GM23248 (cell line): Measurements from ENCODE around the gene SFMBT1. TPM values are rescaled to one million over a fixed set of nuclear protein-coding genes. Genes with fewer than 3 reads are reported as not detected.

Experiments
- DNase-seq: peaks from one replicate; pipeline ENCODE4 v3.0.0-alpha.2; 2015
- H2AFZ ChIP-seq: fragments of 200-600 bp; sonication (generic); 2 replicates; pipeline ENCODE4 v1.6.1; 2016; ENCODE audit warnings: antibody characterized with exemption
- H3F3A ChIP-seq: fragments of 200-600 bp; sonication (generic); 2 replicates; pipeline ENCODE4 v1.6.1; 2016; ENCODE audit warnings: mild to moderate bottlenecking, antibody characterized with exemption, mixed run types; ENCODE audit not compliant: insufficient read depth
- H3K27ac ChIP-seq: fragments of 200-600 bp; sonication (generic); 2 replicates; pipeline ENCODE4 v1.5.1; 2016; ENCODE audit warnings: mild to moderate bottlenecking
- H3K27me3 ChIP-seq: fragments of 200-600 bp; sonication (generic); replicated peaks from 2 replicates; pipeline ENCODE4 v1.6.1; 2016; ENCODE audit warnings: mild to moderate bottlenecking; ENCODE audit not compliant: insufficient read depth
- H3K36me3 ChIP-seq: fragments of 200-600 bp; sonication (generic); 2 replicates; pipeline ENCODE4 v1.6.1; 2016; ENCODE audit warnings: low read depth, mild to moderate bottlenecking
- H3K4me1 ChIP-seq: fragments of 200-600 bp; sonication (generic); 2 replicates; pipeline ENCODE4 v1.6.1; 2016; ENCODE audit warnings: mild to moderate bottlenecking; ENCODE audit not compliant: insufficient read depth
- H3K4me2 ChIP-seq: fragments of 200-600 bp; sonication (generic); one replicate; pipeline ENCODE4 v1.6.1; 2016; ENCODE audit warnings: mild to moderate bottlenecking; ENCODE audit not compliant: unreplicated experiment
- H3K4me3 ChIP-seq: fragments of 200-600 bp; sonication (generic); 2 replicates; pipeline ENCODE4 v1.5.1; 2016; ENCODE audit warnings: mild to moderate bottlenecking
- H3K79me2 ChIP-seq: fragments of 200-600 bp; sonication (generic); 2 replicates; pipeline ENCODE4 v1.6.1; 2016; ENCODE audit warnings: mild to moderate bottlenecking; ENCODE audit not compliant: insufficient read depth
- H3K9ac ChIP-seq: fragments of 200-600 bp; sonication (generic); 2 replicates; pipeline ENCODE4 v1.6.1; 2016; ENCODE audit warnings: mild to moderate bottlenecking
- H3K9me2 ChIP-seq: fragments of 200-600 bp; sonication (generic); 2 replicates; pipeline ENCODE4 v1.6.1; 2016; ENCODE audit warnings: mixed run types, mild to moderate bottlenecking, moderate library complexity; ENCODE audit not compliant: insufficient read depth
- H3K9me3 ChIP-seq: fragments of 200-600 bp; sonication (generic); one replicate; pipeline ENCODE4 v1.6.1; 2017; ENCODE audit warnings: low read depth
- H4K20me1 ChIP-seq: fragments of 200-600 bp; sonication (generic); 2 replicates; pipeline ENCODE4 v1.6.0; 2016; ENCODE audit not compliant: insufficient read depth
- EZH2 ChIP-seq: fragments of 200-600 bp; sonication (generic); IDR thresholded peaks from 2 replicates; pipeline ENCODE4 v1.6.1; 2018; ENCODE audit warnings: antibody characterized with exemption, mild to moderate bottlenecking; ENCODE audit not compliant: insufficient read depth, poor library complexity, severe bottlenecking
- EZH2phosphoT487 ChIP-seq: fragments of 200-600 bp; sonication (generic); IDR thresholded peaks from 2 replicates; pipeline ENCODE4 v1.6.1; 2018; ENCODE audit warnings: antibody characterized with exemption, moderate library complexity, mild to moderate bottlenecking, low read depth; ENCODE audit not compliant: insufficient read depth
- WGBS, 2 experiments: methylation state at CpG; one replicate each; pipeline ENCODE4 v1.1.6; 2015 to 2017; ENCODE audit warnings: low lambda C conversion rate in 2 of 2, low coverage in 1 of 2; ENCODE audit errors: missing lambda C conversion rate in 2 of 2; 5-methylcytosine and 5-hydroxymethylcytosine counted together
- in situ Hi-C: fragments of 300-500 bp; cut with MboI; formaldehyde crosslinking; loops from 2 replicates; pipeline ENCODE4 v1.15.0; 2020
- polyA plus RNA-seq: library from polyadenylated mRNA; unstranded; fragments of >200 nt; fragmentation: Nextera tagmentation; extraction: Ambion mirVana; gene quantifications from 2 replicates; pipeline ENCODE4 v1.2.1, GENCODE V29; 2016
- total RNA-seq: library from RNA; depleted of rRNA; stranded (reverse); fragments of >200 nt; shearing (Covaris generic); gene quantifications from 2 replicates; pipeline ENCODE4 v1.2.3, GENCODE V29; 2014; rRNA removed

The SFMBT1 gene
- total RNA-seq, result 2.6 and 3.0 TPM in 2 replicates
- polyA plus RNA-seq, result 2.2 and 2.3 TPM in 2 replicates

GRCh38 chr3:53045518-53046170, at the start of gene SFMBT1:
TSS of gene SFMBT1 (minus strand) at chr3:53046073. CDS start at chr3:52969128, 76,945 bp downstream.
- peak within 1 kb of the TSS; percentile 71 for H3K9ac ChIP-seq
- H3K27me3 ChIP-seq, result peaks cover 6% of the 10 kb centered on the region
- no peaks in the 10 kb centered on the region for H3K9me3 ChIP-seq
- H3K9me2 ChIP-seq, result no peaks in the 10 kb centered on the region
- TF ChIP-seq EZH2 (no peak), EZH2phosphoT487 (no peak)
- H3K36me3 ChIP-seq, result no peaks in the 10 kb centered on the region
- 1% methylated on average over 18 to 79 of the region's 117 CpGs for WGBS, 2 experiments
- no peaks in the 10 kb centered on the region for H4K20me1 ChIP-seq
- peaks cover 17% of the 10 kb centered on the region for H3F3A ChIP-seq
- peak within 1 kb of the TSS; percentile 88 for H3K4me3 ChIP-seq
- H3K27ac ChIP-seq, result no peak within 1 kb of the TSS
- in situ Hi-C loops, result no loop called here
- H3K4me1 ChIP-seq, result peaks cover under 1% of the 10 kb centered on the region; the same call in 1 of the 2 replicates
- peak within 1 kb of the TSS; percentile 94 for H2AFZ ChIP-seq
- 0 out of 2 replicates have a peak, but pooled peaks cover 4% of the 10 kb centered on the region for H3K79me2 ChIP-seq
- peak; percentile 75 for DNase-seq
- H3K4me2 ChIP-seq, result peak within 1 kb of the TSS; percentile 87

- no peaks in the 10 kb centered on the region for H3K9me2 ChIP-seq
- peaks cover 7% of the 10 kb centered on the region; the same call in 1 of the 2 replicates for H3K36me3 ChIP-seq
- no peak overlapping the region for H3K4me3 ChIP-seq
- no peak overlapping the region for H2AFZ ChIP-seq
- no peak for TF ChIP-seq EZH2phosphoT487
- TF ChIP-seq EZH2, result no peak
- no peaks in the 10 kb centered on the region for H3K27me3 ChIP-seq
- H3K9me3 ChIP-seq, result no peaks in the 10 kb centered on the region
- no peak overlapping the region for H3K27ac ChIP-seq
- no peaks in the 10 kb centered on the region for H3K79me2 ChIP-seq
- no peaks in the 10 kb centered on the region for H3K4me1 ChIP-seq
- in situ Hi-C loops, result no loop called here
- DNase-seq, result no peak
- H3K9ac ChIP-seq, result no peak overlapping the region
- no peak overlapping the region for H3K4me2 ChIP-seq
- no peaks in the 10 kb centered on the region for H3F3A ChIP-seq
- H4K20me1 ChIP-seq, result no peaks in the 10 kb centered on the region
- WGBS, 2 experiments, result 97 to 100% methylated on average over 2 of the region's 2 CpGs
Measured at GRCh38 chr3:53092942-53093341, 47.1 kb upstream of the SFMBT1 start.

GRCh38 chr3:53092216-53092615, 46.3 kb upstream of the SFMBT1 start:
- Histone ChIP-seq H3K27ac (no peak overlapping the region), H3K9ac (no peak overlapping the region), H3K4me2 (no peak overlapping the region), H3K79me2 (no peaks in the 10 kb centered on the region), H3K9me2 (no peaks in the 10 kb centered on the region), H3K36me3 (peaks cover 7% of the 10 kb centered on the region; the same call in 1 of the 2 replicates), H3K9me3 (no peaks in the 10 kb centered on the region), H3F3A (no peaks in the 10 kb centered on the region), H2AFZ (no peak overlapping the region), H3K4me1 (no peaks in the 10 kb centered on the region), H3K4me3 (no peak overlapping the region), H3K27me3 (no peaks in the 10 kb centered on the region), H4K20me1 (no peaks in the 10 kb centered on the region)
- no peak for DNase-seq
- WGBS, 2 experiments, result 94 to 95% methylated on average over 11 of the region's 11 CpGs
- TF ChIP-seq EZH2 (no peak), EZH2phosphoT487 (no peak)
- in situ Hi-C loops, result no loop called here

- DNase-seq, result no peak
- H3F3A ChIP-seq, result 0 out of 2 replicates have a peak, but pooled peaks cover 1% of the 10 kb centered on the region
- no peak overlapping the region for H3K4me2 ChIP-seq
- H3K36me3 ChIP-seq, result peaks cover 7% of the 10 kb centered on the region; the same call in 1 of the 2 replicates
- H3K9me2 ChIP-seq, result no peaks in the 10 kb centered on the region
- H2AFZ ChIP-seq, result no peak overlapping the region
- no peaks in the 10 kb centered on the region for H3K9me3 ChIP-seq
- H3K27ac ChIP-seq, result no peak overlapping the region
- no peaks in the 10 kb centered on the region for H3K79me2 ChIP-seq
- in situ Hi-C loops, result no loop called here
- H3K27me3 ChIP-seq, result no peaks in the 10 kb centered on the region
- 98% methylated on average over 5 of the region's 5 CpGs for WGBS, 2 experiments
- H3K9ac ChIP-seq, result no peak overlapping the region
- no peaks in the 10 kb centered on the region for H3K4me1 ChIP-seq
- H3K4me3 ChIP-seq, result no peak overlapping the region
- no peaks in the 10 kb centered on the region for H4K20me1 ChIP-seq
- TF ChIP-seq EZH2phosphoT487, result no peak
- TF ChIP-seq EZH2, result no peak
Measured at GRCh38 chr3:53091011-53091410, 45.1 kb upstream of the SFMBT1 start.
